NCI-H128 (cell line): ENCODE data around the gene DEPDC1B.
"Not testable (repeated sequence)": the region's sequence is repeated elsewhere in the genome, so short reads cannot be mapped to it uniquely, and the experiment has no call there.

Experiments used
- DNase-seq: peaks from one replicate; lab custom pipeline; 2025; ENCODE audit not compliant: unreplicated experiment; lab: John Stamatoyannopoulos, UW

DEPDC1B gene

DNA sequence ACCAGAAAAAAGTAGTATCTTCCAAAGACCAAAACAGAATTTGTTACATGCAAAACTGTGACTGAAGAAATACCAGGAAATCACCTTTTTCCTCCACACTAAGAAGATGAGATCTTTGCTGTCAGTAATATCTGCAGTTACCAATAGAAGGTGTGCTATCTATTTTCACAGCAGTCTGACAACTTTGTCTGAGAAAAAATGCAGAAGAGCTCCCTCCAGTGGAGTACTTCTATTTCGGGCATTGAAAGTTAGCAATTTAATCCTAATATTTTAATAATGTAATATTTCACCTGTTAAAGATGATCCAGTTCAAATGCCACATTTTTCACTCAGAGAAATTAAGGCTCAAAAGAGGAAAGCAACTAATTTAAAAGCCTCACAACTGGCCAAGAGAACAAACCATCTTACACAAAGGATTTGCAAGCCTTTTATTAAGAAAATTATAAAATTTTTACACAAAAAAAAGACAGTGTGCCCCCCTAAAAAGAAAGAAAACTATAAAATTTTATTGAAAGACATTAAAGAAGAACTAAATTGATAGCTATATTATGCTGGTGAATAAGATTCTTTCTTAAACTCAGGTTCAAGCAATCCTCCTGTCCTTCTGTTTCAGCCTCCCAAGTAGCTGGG lies 50.6 kb downstream of the DEPDC1B start:
- DNase-seq: no peak

DNA sequence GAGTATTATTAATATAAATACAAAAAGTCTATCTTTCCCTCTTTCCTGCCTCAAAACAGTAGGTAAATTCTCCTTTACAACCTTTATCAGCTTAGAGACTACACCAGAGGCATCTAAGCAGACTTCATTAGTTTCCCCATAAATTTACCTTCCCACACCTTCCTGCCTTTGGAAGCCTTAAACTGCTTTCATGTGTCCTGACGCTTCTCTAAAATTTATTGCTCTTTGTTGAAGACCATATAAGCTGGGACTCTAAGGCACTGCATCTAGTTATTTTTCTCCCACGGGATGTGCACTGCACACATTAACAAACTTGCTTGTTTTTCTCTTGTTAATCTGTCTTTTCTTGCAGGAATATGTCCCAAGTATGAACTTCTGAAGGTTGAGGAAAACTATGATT lies 51.8 kb downstream of the DEPDC1B start:
- DNase-seq: no peak

DNA sequence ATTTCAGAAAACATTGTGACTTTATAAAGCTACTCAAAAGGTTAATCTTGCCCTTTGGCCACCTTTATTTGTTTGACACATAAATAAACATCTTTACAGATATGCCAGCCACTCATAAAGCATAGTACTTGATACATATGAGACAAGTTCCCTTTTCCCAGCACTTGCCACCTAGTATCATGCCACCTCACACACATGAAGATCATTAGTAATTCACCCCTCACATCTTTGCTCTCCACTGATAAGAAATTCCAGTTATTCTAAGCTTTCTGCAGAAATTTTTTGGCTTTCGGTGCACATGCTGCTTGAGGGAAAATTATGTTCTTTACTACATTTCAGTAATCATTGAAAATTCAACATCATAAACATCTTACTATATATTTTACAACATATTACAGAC lies 59.1 kb downstream of the DEPDC1B start:
- no peak for DNase-seq

DNA sequence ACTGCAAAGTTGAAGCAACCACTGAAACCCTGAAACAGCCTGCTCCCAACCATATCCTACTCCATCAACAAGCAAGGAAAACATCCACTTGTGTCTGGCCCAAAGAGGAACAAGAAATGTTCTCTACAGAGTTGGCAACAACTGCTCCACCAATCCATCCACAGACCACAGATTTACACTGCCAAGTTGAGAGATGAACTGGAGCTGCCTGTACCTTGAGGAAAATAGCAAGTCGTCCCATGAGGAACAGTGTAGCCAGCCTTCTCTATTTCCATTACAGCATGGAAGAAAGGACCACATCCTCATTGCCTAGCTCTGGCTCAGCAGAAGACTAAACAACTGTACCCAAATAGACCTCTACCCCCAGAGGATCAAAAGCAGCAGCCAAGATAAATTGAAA lies 60.4 kb downstream of the DEPDC1B start:
- no peak for DNase-seq

DNA sequence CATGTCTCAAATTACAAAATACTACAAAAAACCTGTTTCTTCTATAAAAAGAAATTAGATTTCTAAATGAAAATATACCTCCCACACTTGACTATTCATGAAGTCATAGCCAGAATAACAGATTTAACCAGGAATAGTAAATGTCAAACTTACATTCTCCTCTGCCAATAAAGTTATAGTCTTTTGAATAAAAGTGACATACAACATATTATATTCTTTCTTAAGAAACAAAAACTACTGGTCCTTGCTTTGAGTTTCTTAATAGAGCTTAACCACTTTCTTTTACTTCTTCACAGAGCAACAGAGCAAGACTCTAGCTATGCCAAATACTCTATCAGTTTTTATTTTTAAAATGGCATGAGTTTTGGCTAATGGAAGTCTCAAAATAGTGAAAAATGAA lies 61.7 kb downstream of the DEPDC1B start:
- DNase-seq: no peak

DNA sequence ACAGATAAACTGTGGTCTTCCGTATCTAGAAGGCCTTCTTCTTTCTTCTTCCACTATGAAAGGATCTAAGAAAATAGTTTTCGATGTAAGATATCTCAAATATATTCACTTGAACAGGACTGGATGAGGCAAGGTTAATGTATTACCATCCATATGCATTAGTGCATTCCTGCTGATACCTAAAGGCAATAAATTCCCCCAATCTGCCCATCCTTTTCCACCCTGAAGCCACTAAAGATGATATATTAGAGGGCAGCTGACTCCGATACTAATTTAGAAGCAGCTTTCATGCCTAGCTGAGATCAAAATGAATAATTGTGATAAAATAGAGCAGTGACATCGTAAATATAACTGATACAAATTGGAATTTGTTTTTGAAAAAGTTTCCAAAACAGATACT lies 63.3 kb downstream of the DEPDC1B start:
- DNase-seq: no peak

DNA sequence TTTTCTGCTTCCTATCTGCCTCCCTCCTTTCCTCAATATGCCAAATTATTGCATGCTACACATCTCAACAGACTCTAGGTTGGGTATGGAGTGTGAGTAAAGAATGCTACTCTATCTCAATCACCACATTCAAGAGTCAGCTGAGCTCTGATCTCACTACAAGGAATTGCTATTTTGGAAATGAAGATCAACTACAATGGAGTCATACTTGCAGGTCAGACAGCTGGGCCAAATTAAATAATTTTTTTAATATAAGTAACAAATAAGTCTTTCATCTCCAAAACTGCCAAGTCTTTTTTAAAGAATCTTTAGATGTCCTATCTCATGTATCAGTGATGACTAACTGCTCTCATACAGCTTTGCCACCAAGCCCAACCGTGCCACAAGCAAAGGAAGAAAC lies 64.0 kb downstream of the DEPDC1B start:
- no peak for DNase-seq

DNA sequence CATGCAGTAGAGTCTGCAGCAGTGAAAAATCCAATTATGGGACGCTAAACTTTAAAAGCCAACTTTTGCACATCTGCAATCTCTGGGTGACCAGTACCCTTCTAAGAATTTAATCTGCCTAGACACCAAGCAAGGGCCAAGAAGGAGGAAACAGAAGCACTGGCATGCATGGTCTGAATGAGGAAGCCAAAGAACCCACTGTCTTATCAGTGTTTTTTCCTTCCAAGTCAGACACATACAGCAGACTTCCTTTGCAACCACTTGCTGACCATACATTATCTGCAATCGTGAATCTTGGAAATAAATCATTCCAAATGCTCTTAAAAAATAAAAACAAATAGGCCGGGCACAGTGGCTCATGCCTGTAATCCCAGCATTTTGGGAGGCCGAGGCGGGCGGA lies 65.9 kb downstream of the DEPDC1B start:
- DNase-seq: no peak

DNA sequence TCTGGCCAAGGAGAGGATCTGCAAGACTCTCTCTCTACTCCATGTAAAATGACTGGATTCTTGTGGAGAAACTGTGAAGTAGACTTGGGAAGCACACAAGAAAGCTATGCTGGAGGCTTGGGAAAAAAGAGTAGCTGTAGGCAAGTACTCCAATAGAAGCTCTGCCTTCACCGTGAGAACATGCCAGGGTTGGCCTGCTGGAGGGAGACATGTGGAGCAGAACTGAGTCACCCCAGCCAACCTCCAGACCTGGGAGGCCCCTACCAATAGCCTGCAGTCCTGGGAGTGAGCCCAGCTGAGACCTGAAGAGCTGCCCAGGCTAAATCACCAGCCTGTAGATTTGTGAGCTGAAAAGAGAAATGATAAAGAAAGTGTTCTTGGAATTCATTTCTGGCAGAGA lies 66.6 kb downstream of the DEPDC1B start:
- no peak for DNase-seq

DNA sequence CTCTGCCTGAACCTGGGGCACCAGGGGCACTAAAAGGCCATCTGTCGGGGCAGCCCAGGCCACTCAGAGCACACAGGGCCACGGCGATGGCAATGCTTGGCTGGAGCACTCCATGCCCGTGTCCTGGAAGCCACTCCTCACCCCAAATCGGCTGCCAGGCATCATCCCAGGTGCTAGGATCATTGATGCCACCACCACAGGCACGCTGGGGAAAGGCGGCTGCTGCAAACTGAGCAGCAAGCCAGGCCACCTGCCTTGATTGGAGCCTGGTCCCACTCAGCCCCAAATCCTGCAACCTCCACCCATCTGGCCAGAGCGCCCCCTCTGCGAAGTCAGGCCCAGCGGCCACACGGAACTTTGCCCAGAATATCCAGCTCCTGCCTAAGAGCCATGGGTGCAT lies 67.8 kb downstream of the DEPDC1B start:
- no peak for DNase-seq

DNA sequence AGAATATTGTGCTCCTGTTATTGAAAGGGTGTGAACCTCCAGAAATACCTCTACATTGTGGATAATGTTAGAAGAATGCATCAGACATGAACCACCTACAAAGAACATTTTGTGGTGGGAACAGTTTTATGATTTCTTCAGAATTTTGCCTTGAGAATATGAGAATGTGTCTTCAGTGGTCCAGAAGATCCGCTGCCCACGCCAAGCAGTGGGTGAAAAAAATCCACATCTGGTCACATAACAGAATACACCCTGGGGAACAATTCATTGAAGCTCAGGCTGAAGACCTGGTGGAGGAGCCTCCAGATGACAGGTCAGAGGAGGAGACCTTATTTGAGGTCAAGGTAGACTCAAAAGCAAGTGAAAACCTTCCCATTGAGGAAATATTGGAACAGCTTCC lies 69.1 kb downstream of the DEPDC1B start:
- no peak for DNase-seq

DNA sequence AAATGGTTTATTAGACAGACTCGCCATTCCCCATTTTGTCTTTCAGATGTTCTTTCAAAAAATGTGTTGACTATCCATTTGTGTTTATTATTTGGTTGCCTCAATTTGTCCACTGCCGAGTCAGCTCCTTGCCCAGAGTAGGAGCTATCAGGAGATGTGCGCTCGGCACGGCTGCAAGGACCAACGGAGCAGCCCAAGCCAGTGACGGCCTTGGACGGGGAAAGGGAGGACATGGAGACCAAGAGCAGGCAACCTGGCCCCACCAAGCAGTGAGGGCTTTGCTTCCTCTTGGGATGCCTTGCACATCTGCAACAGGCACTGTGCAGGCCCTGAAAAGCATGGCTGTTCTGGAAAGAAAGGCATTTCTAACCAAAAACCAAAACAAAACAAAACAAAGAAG lies 69.8 kb downstream of the DEPDC1B start:
- DNase-seq: no peak

DNA sequence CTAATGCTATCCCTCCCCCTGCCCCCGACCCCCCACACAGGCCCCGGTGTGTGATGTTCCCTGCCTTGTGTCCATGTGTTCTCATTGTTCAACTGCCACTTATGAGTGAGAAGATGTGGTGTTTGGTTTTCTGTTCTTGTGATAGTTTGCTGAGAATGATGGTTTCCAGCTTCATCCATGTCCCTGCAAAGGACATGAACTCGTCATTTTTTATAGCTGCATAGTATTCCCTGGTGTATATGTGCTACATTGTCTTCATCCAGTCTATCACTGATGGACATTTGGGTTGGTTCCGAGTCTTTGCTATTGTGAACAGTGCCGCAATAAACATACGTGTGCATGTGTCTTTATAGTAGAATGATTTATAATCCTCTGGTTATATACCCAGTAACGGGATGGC lies 75.1 kb downstream of the DEPDC1B start:
- DNase-seq: not testable (repeated sequence)

DNA sequence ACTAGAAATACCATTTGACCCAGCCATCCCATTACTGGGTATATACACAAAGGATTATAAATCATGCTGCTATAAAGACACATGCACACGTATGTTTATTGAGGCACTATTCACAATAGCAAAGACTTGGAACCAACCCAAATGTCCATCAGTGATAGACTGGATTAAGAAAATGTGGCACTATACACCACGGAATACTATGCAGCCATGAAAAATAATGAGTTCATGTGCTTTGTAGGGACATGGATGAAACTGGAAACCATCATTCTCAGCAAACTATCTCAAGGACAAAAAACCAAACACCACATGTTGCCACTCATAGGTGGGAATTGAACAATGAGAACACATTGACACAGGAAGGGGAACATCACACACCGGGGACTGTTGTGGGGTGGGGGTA lies 79.2 kb downstream of the DEPDC1B start:
- DNase-seq: not testable (repeated sequence)

DNA sequence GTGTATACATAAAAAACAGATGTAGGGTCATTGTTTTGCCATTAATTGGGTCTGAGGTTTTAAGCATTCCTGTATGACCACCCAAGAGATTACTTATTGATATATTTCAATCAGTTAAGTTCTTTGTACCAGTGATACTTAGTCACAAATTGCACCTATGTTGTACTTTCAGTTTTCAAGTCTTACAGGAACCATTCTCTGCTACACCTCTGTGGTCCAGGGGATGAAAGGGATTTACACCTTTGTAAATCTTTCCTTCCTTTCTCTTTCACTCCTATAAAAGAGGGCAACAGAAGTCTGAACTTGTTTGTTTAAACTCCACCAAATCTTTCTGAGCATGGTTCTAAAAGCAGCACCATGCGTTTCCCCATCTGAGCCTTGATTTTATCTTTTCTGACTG lies 86.1 kb downstream of the DEPDC1B start:
- DNase-seq: no peak

DNA sequence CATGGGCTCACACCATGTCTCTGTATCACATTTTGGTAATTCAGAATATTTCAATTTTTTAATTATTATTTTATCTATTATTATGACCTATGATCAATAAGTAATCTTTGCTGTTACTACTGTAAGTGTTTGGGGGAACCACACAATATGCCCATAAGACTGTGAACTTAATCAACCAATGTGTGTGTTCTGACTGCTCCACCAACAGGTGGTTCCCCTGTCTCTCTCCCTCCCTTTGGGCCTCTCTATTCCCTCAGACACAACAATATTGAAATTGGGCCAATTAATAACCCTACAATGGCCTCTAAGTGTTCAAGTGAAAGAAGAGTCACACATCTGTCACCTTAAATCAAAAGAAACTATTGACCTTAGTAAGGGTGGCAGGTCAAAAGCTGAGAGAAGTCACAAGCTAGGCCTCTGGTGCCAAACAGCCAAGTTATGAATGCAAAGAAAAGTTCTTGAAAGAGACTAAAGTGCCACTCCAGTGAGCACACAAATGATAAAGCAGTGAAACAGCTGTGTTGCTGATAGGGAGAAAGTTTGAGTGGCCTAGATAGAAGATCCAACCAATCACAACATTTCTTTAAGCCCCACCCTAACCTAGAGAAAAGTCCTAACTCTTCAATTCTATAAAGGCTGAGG lies 88.7 kb downstream of the DEPDC1B start:
- no peak for DNase-seq

DNA sequence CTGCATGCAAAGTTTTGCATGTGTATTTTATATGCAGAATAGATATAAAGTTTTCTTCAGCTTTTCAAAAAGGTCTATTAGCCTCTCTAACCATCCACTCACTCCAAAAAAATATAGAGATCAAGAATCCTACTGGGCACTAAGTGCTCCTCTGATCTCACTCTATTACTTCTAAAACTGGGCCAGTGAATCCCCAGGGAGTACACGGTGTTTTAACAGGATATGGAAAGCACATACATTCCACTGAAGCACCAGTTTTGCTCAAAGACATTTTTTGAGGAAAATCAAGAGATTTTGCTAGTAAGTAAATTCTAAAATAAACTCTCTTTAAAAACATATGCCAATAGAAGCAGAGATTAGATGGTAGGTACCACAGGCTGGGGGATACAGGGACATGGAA lies 95.2 kb downstream of the DEPDC1B start:
- no peak for DNase-seq

DNA sequence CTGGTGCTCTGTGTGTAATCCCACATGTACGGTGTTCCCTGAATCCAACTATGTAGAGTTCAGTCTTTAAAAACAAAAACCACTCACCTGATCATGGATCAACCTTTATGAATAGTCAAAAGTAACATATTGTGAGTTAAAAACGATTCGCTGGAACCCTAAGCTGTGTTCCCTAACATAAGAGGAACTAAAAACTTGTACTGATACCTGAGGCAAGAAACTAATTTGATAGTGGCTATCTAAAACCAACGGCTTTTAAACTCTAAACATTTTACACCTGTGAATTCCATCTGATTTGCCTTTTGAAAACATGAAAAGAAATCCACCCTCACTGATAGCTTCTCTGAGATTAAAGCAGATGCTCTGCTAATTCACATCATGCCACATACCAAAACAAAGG lies 101.5 kb downstream of the DEPDC1B start:
- DNase-seq: no peak

DNA sequence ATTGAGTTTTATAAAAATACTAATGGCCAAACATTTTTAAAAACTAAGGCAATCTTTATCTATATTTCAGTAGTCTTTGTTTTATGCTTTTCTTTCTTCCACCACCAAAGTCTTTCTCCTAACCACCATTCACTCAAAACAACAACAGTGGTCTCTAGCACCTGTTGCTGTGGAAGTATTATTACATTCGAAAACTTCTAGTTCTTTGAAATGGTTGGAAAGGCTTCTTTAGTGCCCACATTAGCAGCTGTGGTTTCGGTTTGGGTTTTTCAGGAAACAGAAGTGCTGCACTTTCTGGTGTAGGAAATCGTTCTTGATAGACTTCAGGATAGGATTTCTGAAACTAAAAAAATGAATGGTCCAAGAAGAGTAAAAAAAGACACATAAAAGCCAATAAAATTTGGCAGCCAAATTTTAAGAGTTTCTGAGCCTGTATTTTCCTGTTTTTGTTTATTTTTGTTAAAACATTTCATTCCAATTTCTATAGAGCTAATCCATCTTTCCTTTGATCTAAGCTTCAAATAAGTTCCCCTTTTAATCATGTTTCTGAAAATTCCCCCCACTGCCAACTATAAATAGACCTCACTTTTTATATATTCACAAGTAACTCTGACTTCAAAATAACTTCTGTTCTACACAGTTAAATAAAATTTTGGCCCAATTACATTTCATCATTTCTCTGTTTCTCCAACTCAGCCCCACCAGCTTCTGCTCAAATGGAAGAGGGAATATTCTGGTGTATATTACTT lies 102.2 kb downstream of the DEPDC1B start:
- DNase-seq: no peak

DNA sequence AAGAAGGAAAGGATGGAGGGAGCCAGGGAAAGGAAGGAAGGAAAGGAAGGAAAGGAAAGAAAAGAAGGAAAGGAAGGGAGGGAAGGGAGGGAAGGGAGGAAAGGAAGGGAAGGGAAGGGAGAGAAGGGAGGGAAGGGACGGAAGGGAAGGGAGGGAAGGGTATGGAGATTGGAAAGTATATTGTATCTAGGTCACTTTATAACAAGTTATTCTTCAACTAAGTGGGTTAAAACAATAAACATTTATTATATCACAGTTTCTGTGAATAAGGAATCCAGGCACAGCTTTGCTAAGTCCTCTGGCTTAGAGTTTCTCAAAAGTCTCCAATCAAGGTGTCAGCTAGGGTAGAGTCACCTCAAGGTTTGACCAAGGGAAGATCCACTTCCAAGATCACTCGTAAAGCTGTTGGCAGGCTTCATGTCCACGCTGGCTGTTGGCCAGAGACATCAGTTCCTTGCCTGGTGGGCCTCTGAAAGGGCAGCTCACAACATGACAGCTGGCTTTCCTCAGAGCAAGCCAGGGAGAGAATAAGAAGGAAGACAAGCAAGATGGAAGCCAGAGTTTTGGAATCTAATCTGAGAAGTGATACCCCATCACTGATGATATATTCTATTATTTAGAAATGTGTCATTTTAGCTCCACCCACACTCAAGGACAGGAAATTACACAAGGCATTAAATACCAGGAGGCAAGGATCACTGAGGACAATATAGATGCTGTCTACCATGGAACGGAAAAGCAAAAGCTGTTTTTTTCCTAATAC lies 105.1 kb downstream of the DEPDC1B start:
- DNase-seq: no peak

DNA sequence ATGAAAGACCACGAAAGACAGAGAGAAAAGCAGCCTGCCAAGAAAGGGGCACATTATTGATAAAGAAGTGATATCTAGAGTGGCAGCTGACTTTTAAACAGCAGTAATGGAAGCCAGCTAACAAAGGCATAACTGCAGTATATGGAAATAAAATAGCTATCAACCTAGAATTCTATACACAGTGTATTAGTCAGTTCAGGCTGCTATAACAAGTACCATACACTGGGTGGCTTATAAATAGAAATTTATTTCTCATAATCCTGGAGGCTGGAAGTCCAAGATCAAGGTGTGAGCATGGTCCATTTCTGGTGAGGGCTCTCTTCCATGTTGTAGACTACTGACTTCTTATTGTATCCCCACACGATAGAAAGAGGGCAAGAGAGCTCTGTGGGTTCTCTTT lies 109.8 kb downstream of the DEPDC1B start:
- no peak for DNase-seq

DNA sequence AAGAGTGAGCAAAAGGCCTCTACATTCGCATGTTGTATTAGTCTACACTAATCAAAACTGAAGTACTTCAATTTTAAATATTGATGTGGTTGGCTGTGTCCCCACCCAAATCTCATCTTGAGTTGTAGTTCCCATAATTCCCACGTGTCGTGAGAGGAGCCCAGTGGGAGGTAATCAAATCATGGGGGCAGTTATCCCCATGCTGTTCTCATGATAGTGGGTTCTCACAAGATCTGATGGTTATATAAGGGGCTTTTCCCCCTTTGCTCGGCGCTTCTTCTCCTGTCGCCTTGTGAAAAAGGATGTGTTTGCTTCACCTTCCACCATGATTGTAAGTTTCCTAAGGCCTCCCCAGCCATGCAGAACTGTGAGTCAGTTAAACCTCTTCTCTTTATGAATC lies 112.7 kb downstream of the DEPDC1B start:
- not testable (repeated sequence) for DNase-seq
